ENCODE data around the gene S100B. TPM values are rescaled to one million over a fixed set of nuclear protein-coding genes. Genes with fewer than 3 reads are reported as not detected.

Gene S100B
- polyA plus RNA-seq, 2 donors = 2.3 to 11.6 TPM

DNA sequence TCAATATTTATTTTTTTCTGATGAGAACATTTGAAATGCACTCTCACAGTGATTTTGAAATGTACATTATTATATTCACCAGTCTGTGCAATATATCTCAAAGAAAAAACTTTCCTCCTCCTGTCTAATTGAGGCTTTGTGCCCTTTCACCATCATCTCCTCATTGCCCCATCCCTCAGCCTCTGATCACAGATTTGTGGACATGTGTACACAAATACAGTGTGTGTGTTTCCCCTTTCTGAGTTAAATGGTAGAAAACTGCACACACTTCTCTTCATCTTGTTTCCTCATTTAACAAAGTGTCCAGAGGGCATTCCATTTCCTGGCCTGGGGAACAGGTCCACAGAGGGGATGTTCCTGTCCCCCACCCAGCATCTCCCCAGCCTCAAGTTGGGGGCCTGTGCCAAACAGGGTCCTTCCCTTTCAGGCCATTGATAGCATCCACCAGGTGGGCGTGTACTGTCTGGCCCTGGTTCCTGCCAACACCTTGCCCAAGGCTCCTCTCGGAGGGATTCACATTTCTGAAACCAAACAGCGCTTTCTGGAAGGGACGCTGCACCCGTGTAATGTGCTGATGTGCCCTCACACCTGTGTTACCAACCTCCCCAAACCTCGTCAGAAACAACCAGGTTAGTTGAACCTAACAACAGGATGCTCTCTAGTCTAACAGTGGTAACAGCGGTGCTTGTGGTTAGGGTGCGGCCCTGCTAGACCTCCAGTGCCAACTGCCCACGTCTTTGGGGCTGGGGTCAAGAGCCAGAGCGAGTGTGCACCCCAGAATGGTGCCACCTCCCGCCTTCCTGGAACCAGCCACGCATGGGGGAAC, 54.6 kb downstream of the S100B start:
- Histone ChIP-seq H3K4me3 (ENCODE audit: low read depth in 1 of 2, low read length in 2 of 2) (no peak overlapping the region), H3K36me3 (ENCODE audit: control insufficient read depth in 2 of 2, insufficient read depth in 2 of 2, low read length in 1 of 2) (peaks cover 22 to 56% of the 10 kb centered on the region in 2 donors), H3K4me1 (ENCODE audit: control insufficient read depth in 2 of 2, insufficient read depth in 2 of 2, low read length in 1 of 2) (peaks cover 0 to 6% of the 10 kb centered on the region in 2 donors), H3K9me3 (ENCODE audit: control insufficient read depth in 2 of 2, insufficient read depth in 1 of 2, low read depth in 1 of 2, low read length in 1 of 2) (no peaks in the 10 kb centered on the region), H3K27me3 (ENCODE audit: control insufficient read depth in 1 of 2, insufficient read depth in 2 of 2, low read length in 2 of 2) (no peaks in the 10 kb centered on the region), H3K27ac (ENCODE audit: low read depth in 2 of 2, low read length in 1 of 2) (peak overlapping the region in 1 of 2 donors; percentile 61)
- WGBS, 2 donors = 77 to 81% methylated on average over 12 of the region's 12 CpGs

DNA sequence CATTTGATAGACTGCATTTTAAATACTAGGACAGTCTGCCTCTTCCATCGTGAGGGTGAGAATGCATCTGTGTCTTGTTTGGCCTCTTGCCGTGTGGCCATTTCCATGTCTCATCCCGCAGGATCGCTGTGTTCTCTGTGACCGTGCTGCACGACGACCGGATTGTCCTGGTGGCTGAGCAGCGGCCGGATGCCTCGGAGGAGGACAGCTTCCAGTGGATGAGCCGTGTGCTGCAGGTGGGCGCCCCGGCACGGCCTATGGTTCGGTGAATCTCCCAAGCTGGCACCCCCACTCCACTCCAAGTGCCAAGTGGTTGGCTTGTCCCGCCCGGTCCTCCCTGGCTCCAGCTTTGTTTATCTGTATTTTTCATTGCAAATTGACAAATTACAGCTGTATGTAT, 55.2 kb downstream of the S100B start:
- Histone ChIP-seq H3K27ac (ENCODE audit: low read depth in 2 of 2, low read length in 1 of 2) (no peak overlapping the region), H3K36me3 (ENCODE audit: control insufficient read depth in 2 of 2, insufficient read depth in 2 of 2, low read length in 1 of 2) (peaks cover 20 to 53% of the 10 kb centered on the region in 2 donors), H3K4me1 (ENCODE audit: control insufficient read depth in 2 of 2, insufficient read depth in 2 of 2, low read length in 1 of 2) (peaks cover 0 to 9% of the 10 kb centered on the region in 2 donors), H3K4me3 (ENCODE audit: low read depth in 1 of 2, low read length in 2 of 2) (no peak overlapping the region), H3K9me3 (ENCODE audit: control insufficient read depth in 2 of 2, insufficient read depth in 1 of 2, low read depth in 1 of 2, low read length in 1 of 2) (no peaks in the 10 kb centered on the region), H3K27me3 (ENCODE audit: control insufficient read depth in 1 of 2, insufficient read depth in 2 of 2, low read length in 2 of 2) (no peaks in the 10 kb centered on the region)
- 92 to 95% methylated on average over 18 of the region's 18 CpGs for WGBS, 2 donors

Other genes starting within 250 kb of the S100B start
- gene DIP2A, start 146.2 kb downstream of the S100B start, polyA plus RNA-seq = 10 to 100 TPM; 15.3 to 29.7 TPM
- gene PRMT2, start 30.6 kb upstream of the S100B start, polyA plus RNA-seq = 10 to 100 TPM; 54.7 to 91.4 TPM

Data from esophagus (tissue), 2 donors.